Measurements from ENCODE around the gene AVPI1. TPM values are rescaled to one million over a fixed set of nuclear protein-coding genes. Genes with fewer than 3 reads are reported as not detected.

The AVPI1 gene
- total RNA-seq, 1 experiment from 2014 or later = 6.5 TPM

- Histone ChIP-seq H4K20me1 (ENCODE audit: control insufficient read depth, insufficient read depth, insufficient read length) (no peaks in the 10 kb centered on the region), H3K4ac (ENCODE audit: low read depth, low read length) (no peak overlapping the region), H3K27me3 (ENCODE audit: insufficient read depth, low read length) (no peaks in the 10 kb centered on the region), H2AK5ac (ENCODE audit: insufficient read length, low read length) (no peak overlapping the region), H2AFZ (ENCODE audit: low read length) (no peak overlapping the region), H3K9me3 (ENCODE audit: control insufficient read depth, low read depth, low read length) (no peaks in the 10 kb centered on the region), H4K5ac (ENCODE audit: insufficient read length, low read depth, low read length) (no peak overlapping the region), H3K18ac (ENCODE audit: insufficient read length, low read depth, low read length) (no peak overlapping the region), H2BK12ac (ENCODE audit: insufficient read length, low read depth, low read length) (no peak overlapping the region), H3K27ac (ENCODE audit: insufficient read length, low read depth, low read length) (no peak overlapping the region), H3K14ac (ENCODE audit: insufficient read depth, low read length) (no peak overlapping the region), H3K9ac (ENCODE audit: extremely low read depth, insufficient read length, low read length) (no peak overlapping the region), H3K4me1 (ENCODE audit: insufficient read depth, low read length) (peaks cover 8% of the 10 kb centered on the region; the same call in 1 of the 2 replicates), H3K23ac (ENCODE audit: insufficient read length, low read depth, low read length) (no peak overlapping the region), H3K79me2 (ENCODE audit: insufficient read depth, low read length) (no peaks in the 10 kb centered on the region), H3K79me1 (ENCODE audit: insufficient read depth, low read depth, low read length, poor library complexity, severe bottlenecking) (no peaks in the 10 kb centered on the region), H3K4me2 (ENCODE audit: insufficient read depth, insufficient read length, low read length) (no peak overlapping the region), H4K91ac (ENCODE audit: insufficient read length, low read depth, low read length) (no peak overlapping the region), H2BK20ac (ENCODE audit: low read depth, low read length, poor library complexity, severe bottlenecking) (no peak overlapping the region), H4K8ac (replicated peaks; ENCODE audit: insufficient read length, low read depth, low read length) (no peak overlapping the region), H2BK15ac (ENCODE audit: low read depth, low read length) (no peak overlapping the region), H3K56ac (ENCODE audit: insufficient read length, low read depth, low read length) (no peak overlapping the region), H3T11ph (ENCODE audit: low read length) (no peak overlapping the region), H2BK5ac (ENCODE audit: insufficient read length, low read length) (no peak overlapping the region), H3K23me2 (ENCODE audit: insufficient read length, low read depth, low read length, poor library complexity, severe bottlenecking) (peaks cover 15% of the 10 kb centered on the region), H2BK120ac (ENCODE audit: low read depth, low read length, poor library complexity, severe bottlenecking) (no peak overlapping the region)
- Mint-ChIP-seq H3K36me3 (ENCODE audit: insufficient read depth in 1 of 3, low read depth in 3 of 3) (peaks cover 16 to 43% (median 38%) of the 10 kb centered on the region in 3 experiments), H3K27ac (peak overlapping the region; percentile 45 to 94 (median 54); a peak in 5 of 7 replicates), H3K27me3 (ENCODE audit: low read depth) (peaks cover 2% of the 10 kb centered on the region; the same call in 1 of the 2 replicates), H3K4me1 (peaks cover 39 to 47% of the 10 kb centered on the region in 2 experiments), H3K4me3 (no peak overlapping the region; a peak in 2 of 5 replicates), H3K9me3 (no peaks in the 10 kb centered on the region)
- WGBS (ENCODE audit: extremely low coverage, insufficient read length, low lambda C conversion rate) = no CpG with 5 or more reads among the region's 8 CpGs
- DNase-seq = no peak
- no peak for TF ChIP-seq CTCF (conservative IDR thresholded peaks at IDR 0.05)
These were observed 31.7 kb upstream of the AVPI1 start for GRCh38 chr10:97718659-97719142.

Measured in H9 (cell line).